K562 (cell line): ENCODE data around the gene SIRT2. TPM values are rescaled to one million over a fixed set of nuclear protein-coding genes. Genes with fewer than 3 reads are reported as not detected.

Experiments
- CBX1 ChIP-seq: sonication (generic); IDR thresholded peaks from 2 replicates; pipeline ENCODE4 v1.6.1; 2016; ENCODE audit warnings: antibody characterized with exemption, low read depth, mild to moderate bottlenecking
- ELF2 ChIP-seq: fragments of 250-450 bp; sonication (Bioruptor Pico); IDR thresholded peaks from 2 replicates; pipeline ENCODE4 v1.5.0; 2021; ENCODE audit warnings: mild to moderate bottlenecking
- FOXA3 ChIP-seq, 2 experiments: fragments of 450-650 bp in 1 of 2; sonication (generic) in 1 of 2; formaldehyde crosslinking; IDR thresholded peaks in 1 of 2; conservative IDR thresholded peaks in 1 of 2; 2 replicates each; pipeline versions ENCODE4 v1.4.0 to v1.8.0; 2020 to 2022; ENCODE audit warnings: mild to moderate bottlenecking in 2 of 2, missing genetic modification reagents in 1 of 2
- GABPA ChIP-seq: fragments of 200-800 bp; sonication (Bioruptor generic); conservative IDR thresholded peaks from 2 replicates; pipeline ENCODE4 v1.6.1; 2016; ENCODE audit warnings: low read depth, missing genetic modification characterization, missing compliant biosample characterization
- HNRNPH1 ChIP-seq: fragments of 200-400 bp; formaldehyde crosslinking; optimal IDR thresholded peaks from 2 replicates; pipeline ENCODE3; 2017; ENCODE audit warnings: low read depth, mild to moderate bottlenecking, low read length, moderate library complexity
- HNRNPUL1 ChIP-seq: fragments of 200-400 bp; formaldehyde crosslinking; IDR thresholded peaks from 2 replicates; pipeline ENCODE4 v1.6.1; 2017; ENCODE audit warnings: low read length
- ILK ChIP-seq: fragments of 450-650 bp; IDR thresholded peaks from 2 replicates; pipeline ENCODE4 v1.6.1; 2016; ENCODE audit warnings: missing genetic modification characterization, low read depth, mild to moderate bottlenecking, missing compliant biosample characterization, moderate library complexity, borderline replicate concordance
- KLF6 ChIP-seq: fragments of 250-450 bp; sonication (Bioruptor Pico); IDR thresholded peaks from 2 replicates; pipeline ENCODE4 v1.4.0; 2020; ENCODE audit warnings: mild to moderate bottlenecking, moderate library complexity, borderline replicate concordance
- MECOM ChIP-seq: fragments of 250-450 bp; sonication (Bioruptor Pico); IDR thresholded peaks from 2 replicates; pipeline ENCODE4 v1.8.0; 2022; ENCODE audit warnings: inconsistent platforms
- MYC ChIP-seq, 2 experiments: fragments of 250-450 bp in 1 of 2; sonication (Bioruptor Pico) in 1 of 2; IDR thresholded peaks; 2 replicates each; pipeline versions ENCODE4 v1.5.1 to v1.6.1; 2012 to 2021; ENCODE audit warnings: low read depth in 2 of 2, borderline replicate concordance in 1 of 2, improper control_type of control experiment in 1 of 2, low read length in 1 of 2, mild to moderate bottlenecking in 1 of 2, moderate library complexity in 1 of 2
- NEUROD1 ChIP-seq: fragments of 150-350 bp; IDR thresholded peaks from 2 replicates; pipeline ENCODE4 v1.6.1; 2014; ENCODE audit warnings: borderline replicate concordance, low read length, low read depth; ENCODE audit not compliant: partially characterized antibody
- NR2C2 ChIP-seq, 2 experiments: fragments of 200-800 bp in 1 of 2; sonication (Bioruptor generic) in 1 of 2; sonication (generic) in 1 of 2; formaldehyde crosslinking in 1 of 2; IDR thresholded peaks; 2 replicates each; pipeline versions ENCODE4 v1.6.1 to v1.8.0; 2016 to 2022; ENCODE audit warnings: mild to moderate bottlenecking in 1 of 2, missing compliant biosample characterization in 1 of 2, missing genetic modification characterization in 1 of 2, missing genetic modification reagents in 1 of 2
- PHB2 ChIP-seq: fragments of 450-650 bp; IDR thresholded peaks from 2 replicates; pipeline ENCODE4 v1.6.1; 2017; ENCODE audit warnings: low read depth
- PURB ChIP-seq: sonication (generic); formaldehyde crosslinking; IDR thresholded peaks from 2 replicates; pipeline ENCODE4 v1.9.0; 2021; ENCODE audit warnings: low read depth, mild to moderate bottlenecking, missing genetic modification reagents
- RB1 ChIP-seq: fragments of 450-650 bp; IDR thresholded peaks from 2 replicates; pipeline ENCODE4 v1.6.1; 2017; ENCODE audit warnings: low read depth, mild to moderate bottlenecking
- RBM14 ChIP-seq: fragments of 200-400 bp; formaldehyde crosslinking; IDR thresholded peaks from 2 replicates; pipeline ENCODE4 v1.6.1; 2018; ENCODE audit warnings: low read depth, mild to moderate bottlenecking, low read length, moderate library complexity, borderline replicate concordance; ENCODE audit not compliant: insufficient read depth
- SAP30 ChIP-seq: fragments of 200-600 bp; sonication (generic); IDR thresholded peaks from 2 replicates; pipeline ENCODE4 v1.6.1; 2012; ENCODE audit warnings: borderline replicate concordance, low read depth, mild to moderate bottlenecking, moderate library complexity, low read length, control low read depth, inconsistent platforms; ENCODE audit not compliant: insufficient read depth, poor library complexity, severe bottlenecking
- SRF ChIP-seq, 2 experiments: fragments of 250-450, 450-650 bp in 1 of 2; sonication (Bioruptor Pico) in 1 of 2; sonication (generic) in 1 of 2; formaldehyde crosslinking; IDR thresholded peaks; 2 replicates each; pipeline versions ENCODE4 v1.5.0 to v1.5.1; 2020 to 2022; ENCODE audit warnings: mild to moderate bottlenecking in 1 of 2, missing genetic modification reagents in 1 of 2
- TAF1 ChIP-seq: IDR thresholded peaks from 2 replicates; pipeline ENCODE4 v1.6.1; 2011; ENCODE audit warnings: mild to moderate bottlenecking, low read length, moderate library complexity; ENCODE audit not compliant: insufficient read depth, control insufficient read depth, severe bottlenecking; ENCODE audit errors: extremely low read depth
- TRIM25 ChIP-seq: fragments of 450-650 bp; IDR thresholded peaks from 2 replicates; pipeline ENCODE4 v1.7.0; 2016; ENCODE audit warnings: borderline replicate concordance
- XRCC3 ChIP-seq: fragments of 450-650 bp; IDR thresholded peaks from 2 replicates; pipeline ENCODE4 v1.6.1; 2017; ENCODE audit warnings: mild to moderate bottlenecking, moderate library complexity
- ZBTB43 ChIP-seq: sonication (generic); formaldehyde crosslinking; IDR thresholded peaks from 2 replicates; pipeline ENCODE4 v1.8.0; 2023; ENCODE audit warnings: mild to moderate bottlenecking, missing genetic modification reagents
- ZC3H4 ChIP-seq: sonication (generic); formaldehyde crosslinking; IDR thresholded peaks from 2 replicates; pipeline ENCODE4 v1.9.0; 2021; ENCODE audit warnings: missing genetic modification reagents, borderline replicate concordance
- ZFP1 ChIP-seq: fragments of 450-650 bp; formaldehyde crosslinking; IDR thresholded peaks from 2 replicates; pipeline ENCODE4 v1.4.0; 2020; ENCODE audit warnings: mild to moderate bottlenecking, mixed read lengths
- ZKSCAN1 ChIP-seq: fragments of 150-350 bp; IDR thresholded peaks from 2 replicates; pipeline ENCODE4 v1.6.1; 2016; ENCODE audit warnings: low read depth, low read length
- ZNF431 ChIP-seq: sonication (generic); formaldehyde crosslinking; IDR thresholded peaks from 2 replicates; pipeline ENCODE4 v1.8.0; 2022; ENCODE audit warnings: mild to moderate bottlenecking, missing genetic modification reagents
- polyA plus RNA-seq, 8 experiments: library from polyadenylated mRNA; depleted of rRNA in 4 of 8; stranded (reverse) in 5 of 8; unstranded in 3 of 8; fragments of >200 nt; fragmentation: Nextera tagmentation in 2 of 8; fragmentation: Illumina TruSeq in 1 of 8; extraction: Ambion mirVana in 2 of 8; extraction: Trizol in 1 of 8; gene quantifications; 2 replicates each; pipeline versions ENCODE4 v1.2.1 to v1.2.3, GENCODE V29; 2011 to 2014; ENCODE audit warnings: inconsistent platforms in 1 of 8, missing spikeins in 1 of 8
- total RNA-seq, 7 experiments: library from RNA; depleted of rRNA in 6 of 7; stranded (reverse); fragments of >200 nt in 6 of 7; fragmentation: Illumina TruSeq in 2 of 7; extraction: Trizol in 2 of 7; gene quantifications; 2 replicates each; pipeline versions ENCODE4 v1.2.1 to v1.2.3, GENCODE V29; 2011 to 2021; ENCODE audit warnings: low replicate concordance in 1 of 7

Gene SIRT2
- total and polyA plus RNA-seq, 9 of the 15 experiments (the other 6 are each of a cell fraction or from before 2014, with no cell fraction given), result 2.3 to 35.2 (median 22.9) TPM

GRCh38 chr19:38850436-38850975 lies 48.9 kb downstream of the SIRT2 start (continued):
- TF ChIP-seq FOXA3 (CRISPR knock-in tag; conservative IDR thresholded peaks at IDR 0.05 in 1 of 2, IDR thresholded peaks at IDR 0.05 in 1 of 2) (no peak), ELF2 (CRISPR knock-in tag) (peak; percentile 82), HNRNPUL1 (no peak), GABPA (tag) (peak; percentile 93), HNRNPH1 (no peak), SAP30 (no peak), XRCC3 (no peak), RB1 (no peak), ZC3H4 (CRISPR knock-in tag) (no peak; the same call in 1 of the 2 replicates), SRF (CRISPR knock-in tag; IDR thresholded peaks at IDR 0.05) (peak in 1 of 2 experiments; percentile 71; a peak in 1 of 4 replicates), PURB (no peak), MYC (IDR thresholded peaks at IDR 0.05; ENCODE audit: low read depth, low read length) (no peak; the same call in 1 of the 2 replicates), MYC (CRISPR knock-in tag; IDR thresholded peaks at IDR 0.05; ENCODE audit: borderline replicate concordance, low read depth) (no peak), ILK (tag) (no peak), ZNF431 (CRISPR knock-in tag) (no peak), RBM14 (no peak), ZBTB43 (no peak), NEUROD1 (no peak), ZKSCAN1 (no peak), ZFP1 (CRISPR knock-in tag) (no peak), KLF6 (CRISPR knock-in tag) (no peak; the same call in 1 of the 2 replicates), TAF1 (no peak), CBX1 (no peak), MECOM (no peak), TRIM25 (no peak), NR2C2 (CRISPR knock-in tag; IDR thresholded peaks at IDR 0.05) (no peak), NR2C2 (tag; IDR thresholded peaks at IDR 0.05) (no peak), PHB2 (no peak)
